Measurements from ENCODE around the gene NOX3.

NOX3 gene

DNA sequence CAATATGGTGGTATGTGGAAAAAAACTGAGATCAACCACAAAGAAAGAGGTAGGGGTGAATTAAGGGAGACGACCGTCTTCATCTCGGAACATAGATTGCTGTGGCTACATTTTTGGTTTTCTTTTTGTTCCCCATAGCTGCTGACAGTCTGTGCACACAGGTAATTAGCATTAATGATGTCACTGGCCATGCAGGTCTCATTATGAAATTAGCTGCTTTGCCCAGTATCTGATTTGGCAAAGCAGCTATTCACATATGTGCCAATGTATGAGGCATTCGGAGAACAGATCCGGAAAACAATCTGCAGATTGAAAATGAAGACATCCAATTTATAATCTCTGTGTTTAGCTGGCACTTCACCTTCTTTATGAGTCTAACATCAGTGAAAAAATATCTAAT, 13.1 kb downstream of the NOX3 start:
- no peak overlapping the region for H3K4me3 ChIP-seq (replicated peaks; ENCODE audit: low read depth, low read length)
- TF ChIP-seq, protein P1, sequence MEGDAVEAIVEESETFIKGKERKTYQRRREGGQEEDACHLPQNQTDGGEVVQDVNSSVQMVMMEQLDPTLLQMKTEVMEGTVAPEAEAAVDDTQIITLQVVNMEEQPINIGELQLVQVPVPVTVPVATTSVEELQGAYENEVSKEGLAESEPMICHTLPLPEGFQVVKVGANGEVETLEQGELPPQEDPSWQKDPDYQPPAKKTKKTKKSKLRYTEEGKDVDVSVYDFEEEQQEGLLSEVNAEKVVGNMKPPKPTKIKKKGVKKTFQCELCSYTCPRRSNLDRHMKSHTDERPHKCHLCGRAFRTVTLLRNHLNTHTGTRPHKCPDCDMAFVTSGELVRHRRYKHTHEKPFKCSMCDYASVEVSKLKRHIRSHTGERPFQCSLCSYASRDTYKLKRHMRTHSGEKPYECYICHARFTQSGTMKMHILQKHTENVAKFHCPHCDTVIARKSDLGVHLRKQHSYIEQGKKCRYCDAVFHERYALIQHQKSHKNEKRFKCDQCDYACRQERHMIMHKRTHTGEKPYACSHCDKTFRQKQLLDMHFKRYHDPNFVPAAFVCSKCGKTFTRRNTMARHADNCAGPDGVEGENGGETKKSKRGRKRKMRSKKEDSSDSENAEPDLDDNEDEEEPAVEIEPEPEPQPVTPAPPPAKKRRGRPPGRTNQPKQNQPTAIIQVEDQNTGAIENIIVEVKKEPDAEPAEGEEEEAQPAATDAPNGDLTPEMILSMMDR (IDR thresholded peaks at IDR 0.05; ENCODE audit: low read length, missing control alignments): no peak
- no peak for DNase-seq (ENCODE audit: low read depth)

DNA sequence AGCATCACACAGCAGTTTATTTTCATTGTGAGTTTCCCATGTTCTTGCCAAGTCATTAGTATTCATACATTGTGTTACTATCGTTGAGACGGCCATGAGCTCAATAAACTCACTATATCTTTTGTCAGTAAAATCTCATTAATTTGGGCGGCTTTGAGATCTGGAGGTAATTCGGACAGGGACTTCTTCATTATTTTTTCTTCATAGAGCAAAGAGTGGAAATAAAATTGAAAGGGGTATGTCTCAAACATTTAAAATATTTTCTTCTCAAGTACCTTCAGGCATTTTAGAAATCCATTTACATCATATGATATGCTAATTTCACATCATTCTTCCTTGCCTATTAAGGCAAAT, 14.6 kb downstream of the NOX3 start:
- H3K4me3 ChIP-seq (replicated peaks; ENCODE audit: low read depth, low read length): no peak overlapping the region
- TF ChIP-seq, protein P1 (IDR thresholded peaks at IDR 0.05; ENCODE audit: low read length, missing control alignments): no peak
- no peak for DNase-seq (ENCODE audit: low read depth)

DNA sequence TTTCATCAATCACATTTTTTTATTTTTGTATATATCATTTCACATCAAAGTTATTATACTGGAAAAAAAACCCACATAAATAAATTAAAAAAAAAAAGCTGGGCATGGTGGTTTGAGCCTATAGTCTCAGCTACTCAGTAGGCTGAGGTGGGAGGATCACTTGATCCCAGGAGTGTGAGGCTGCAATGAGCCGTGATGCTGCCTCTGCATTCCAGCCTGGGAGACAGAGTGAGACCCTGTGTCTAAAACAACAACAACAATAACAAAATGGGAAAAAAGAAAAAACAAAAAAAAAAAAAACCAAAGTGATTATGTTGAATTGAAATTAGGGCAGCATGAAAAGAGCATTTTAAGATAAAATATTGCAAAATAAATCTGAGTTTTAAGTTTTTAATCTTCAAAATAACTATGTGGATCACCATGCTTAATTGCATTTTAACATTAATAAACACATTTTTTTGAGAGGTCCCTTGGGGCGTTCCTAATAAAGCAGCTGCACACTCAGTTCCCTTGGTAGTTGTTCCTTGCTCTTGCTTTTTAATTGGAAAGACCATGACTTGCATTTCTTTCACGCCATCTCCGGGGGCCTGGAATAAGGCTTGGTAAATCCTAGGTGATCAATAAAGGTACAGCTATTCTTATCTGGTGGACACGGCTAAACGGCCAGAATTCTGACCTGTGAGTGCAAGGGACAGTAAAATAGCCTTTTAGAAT, 15.1 kb downstream of the NOX3 start:
- no peak for DNase-seq (ENCODE audit: low read depth)

DNA sequence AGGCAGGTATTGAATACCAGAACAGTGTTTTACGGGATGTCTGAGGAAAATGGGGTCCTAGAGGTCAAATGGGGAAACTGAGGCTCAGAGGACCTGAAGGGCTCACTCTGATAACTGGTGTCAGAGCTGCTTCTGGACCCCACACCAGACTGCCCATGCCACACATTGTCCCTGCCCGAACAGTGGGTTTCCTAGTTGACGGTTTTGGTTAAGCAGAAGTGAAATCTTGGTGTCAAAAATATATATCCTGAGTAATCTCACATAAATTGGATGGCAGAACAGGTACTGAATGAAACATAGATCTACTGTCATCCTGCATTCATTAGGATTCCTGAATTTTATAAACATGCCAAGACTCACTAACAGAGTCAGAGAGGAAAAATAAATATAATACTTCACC, 16.3 kb downstream of the NOX3 start:
- DNase-seq (ENCODE audit: low read depth): no peak
- no peak overlapping the region for H3K4me3 ChIP-seq (replicated peaks; ENCODE audit: low read depth, low read length)
- TF ChIP-seq, protein P1 (IDR thresholded peaks at IDR 0.05; ENCODE audit: low read length, missing control alignments): no peak

More for the DNA sequence above, 15.1 kb downstream of the NOX3 start:
- no peak overlapping the region for H3K4me3 ChIP-seq (replicated peaks; ENCODE audit: low read depth, low read length)
- TF ChIP-seq, protein P1 (IDR thresholded peaks at IDR 0.05; ENCODE audit: low read length, missing control alignments): no peak

DNA sequence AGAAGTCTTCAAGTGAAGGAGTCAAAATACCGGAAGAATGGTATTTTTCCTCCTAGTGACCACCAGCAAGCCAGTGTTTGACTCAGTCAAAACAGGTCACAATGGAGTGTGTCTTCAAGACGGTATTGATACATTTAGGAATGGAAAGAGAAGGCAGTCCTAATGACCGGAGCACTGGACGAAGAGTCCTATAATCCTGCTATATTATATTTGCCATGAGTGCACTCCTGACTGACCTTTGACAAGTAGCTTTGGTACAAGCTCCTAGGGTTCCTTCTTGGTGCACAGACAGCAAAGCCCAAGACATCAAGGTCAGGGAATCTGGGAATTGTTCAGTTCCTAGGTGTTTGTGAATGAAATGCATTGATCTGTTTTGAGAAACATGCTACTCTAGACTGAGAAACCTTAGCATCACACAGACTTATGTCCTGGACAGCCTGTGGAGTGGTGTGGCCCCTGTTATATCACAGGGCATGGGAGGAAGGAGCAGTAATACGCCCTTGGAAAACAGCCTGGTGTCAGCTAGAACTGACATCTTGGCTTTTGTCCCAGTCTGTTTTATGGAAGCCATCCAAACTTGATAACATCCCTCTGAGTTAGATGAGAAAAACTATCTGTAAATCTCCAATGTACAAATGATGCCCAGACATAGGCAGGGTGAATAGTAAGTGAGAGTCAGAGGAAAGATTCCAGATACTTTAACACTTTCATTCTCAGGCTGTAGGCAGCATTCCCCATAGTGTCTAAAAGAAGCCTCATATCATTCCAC, 18.5 kb downstream of the NOX3 start:
- TF ChIP-seq, protein P1 (IDR thresholded peaks at IDR 0.05; ENCODE audit: low read length, missing control alignments): no peak
- DNase-seq (ENCODE audit: low read depth): peak; percentile 49
- no peak overlapping the region for H3K4me3 ChIP-seq (replicated peaks; ENCODE audit: low read depth, low read length)

DNA sequence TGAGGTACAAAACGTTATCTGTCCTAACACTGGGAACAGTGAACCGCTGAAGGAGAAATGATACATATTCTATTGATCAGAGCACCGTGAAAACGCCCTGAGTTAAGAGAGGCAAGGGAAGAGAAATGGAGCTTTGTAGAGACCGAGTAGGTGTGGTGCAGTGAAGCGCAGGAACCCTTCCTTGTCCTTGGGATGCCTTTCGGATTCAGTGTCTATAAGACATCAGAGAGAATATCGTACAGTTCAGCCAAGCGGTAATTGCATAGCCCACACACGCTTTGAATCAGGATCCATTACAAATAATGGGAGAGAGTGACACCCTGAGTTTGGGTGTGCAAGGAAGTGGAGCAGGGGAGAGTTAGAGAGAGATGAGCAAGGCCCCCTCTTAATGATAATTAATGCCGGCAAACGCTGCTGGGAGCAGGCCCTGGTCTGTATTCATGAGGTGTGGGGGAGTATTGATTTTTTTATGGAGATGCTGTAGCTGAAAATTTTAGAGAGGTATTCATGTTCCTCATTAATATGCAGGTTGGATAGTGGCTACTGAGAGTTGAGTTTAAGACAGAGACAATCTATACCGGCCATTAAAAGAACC, 20.7 kb downstream of the NOX3 start:
- DNase-seq (ENCODE audit: low read depth): no peak
- no peak overlapping the region for H3K4me3 ChIP-seq (replicated peaks; ENCODE audit: low read depth, low read length)
- TF ChIP-seq, protein P1 (IDR thresholded peaks at IDR 0.05; ENCODE audit: low read length, missing control alignments): no peak

All from fibroblast of pulmonary artery (primary cell).